HepG2 (cell line): Measurements from ENCODE around the gene RING1. TPM values are rescaled to one million over a fixed set of nuclear protein-coding genes. Genes with fewer than 3 reads are reported as not detected.
A peak's percentile ranks its signal among the peaks of the same experiment; 100 is the strongest.

ENCODE experiments used
- AHR ChIP-seq: IDR thresholded peaks from 2 replicates; pipeline ENCODE4 v1.6.1; 2018; ENCODE audit warnings: missing genetic modification reagents, missing compliant biosample characterization
- GRHL1 ChIP-seq: sonication (generic); formaldehyde crosslinking; conservative IDR thresholded peaks from 2 replicates; pipeline ENCODE4 v1.8.0; 2022; ENCODE audit warnings: missing genetic modification reagents
- HIVEP1 ChIP-seq: sonication (generic); formaldehyde crosslinking; IDR thresholded peaks from 2 replicates; pipeline ENCODE4 v1.4.0; 2020; ENCODE audit warnings: mild to moderate bottlenecking, missing genetic modification reagents
- HOXA3 ChIP-seq: sonication (generic); formaldehyde crosslinking; IDR thresholded peaks from 2 replicates; pipeline ENCODE4 v1.5.0; 2020; ENCODE audit warnings: missing genetic modification reagents
- IKZF4 ChIP-seq: sonication (generic); formaldehyde crosslinking; IDR thresholded peaks from 2 replicates; pipeline ENCODE4 v1.5.1; 2020; ENCODE audit warnings: borderline replicate concordance, mild to moderate bottlenecking, low read depth, missing genetic modification reagents; ENCODE audit errors: not compliant biosample characterization
- KLF13 ChIP-seq: sonication (generic); formaldehyde crosslinking; IDR thresholded peaks from 2 replicates; pipeline ENCODE4 v1.4.0; 2020; ENCODE audit warnings: mild to moderate bottlenecking, missing genetic modification reagents
- MIXL1 ChIP-seq: IDR thresholded peaks from 2 replicates; pipeline ENCODE4 v1.6.1; 2016
- PLSCR1 ChIP-seq: sonication (generic); formaldehyde crosslinking; IDR thresholded peaks from 2 replicates; pipeline ENCODE4 v1.5.0; 2020; ENCODE audit warnings: missing genetic modification reagents, mild to moderate bottlenecking, borderline replicate concordance
- POGZ ChIP-seq: sonication (generic); formaldehyde crosslinking; IDR thresholded peaks from 2 replicates; pipeline ENCODE4 v1.4.0; 2020; ENCODE audit warnings: mild to moderate bottlenecking, missing genetic modification reagents
- SNAPC2 ChIP-seq: sonication (generic); formaldehyde crosslinking; IDR thresholded peaks from 2 replicates; pipeline ENCODE4 v1.8.1; 2022; ENCODE audit warnings: mild to moderate bottlenecking, missing genetic modification reagents
- TEAD2 ChIP-seq: sonication (generic); formaldehyde crosslinking; IDR thresholded peaks from 2 replicates; pipeline ENCODE4 v1.9.0; 2021; ENCODE audit warnings: missing genetic modification reagents
- TGIF2 ChIP-seq: IDR thresholded peaks from 2 replicates; pipeline ENCODE4 v1.6.1; 2016; ENCODE audit warnings: control low read depth, missing compliant biosample characterization
- ZNF276 ChIP-seq: sonication (generic); formaldehyde crosslinking; IDR thresholded peaks from 2 replicates; pipeline ENCODE4 v1.4.0; 2020; ENCODE audit warnings: mild to moderate bottlenecking, low read depth, missing genetic modification reagents
- ZNF576 ChIP-seq: sonication (generic); formaldehyde crosslinking; IDR thresholded peaks from 2 replicates; pipeline ENCODE4 v1.4.0; 2020; ENCODE audit warnings: mild to moderate bottlenecking, missing genetic modification reagents
- ZNF773 ChIP-seq: sonication (generic); formaldehyde crosslinking; IDR thresholded peaks from 2 replicates; pipeline ENCODE4 v1.4.0; 2020; ENCODE audit warnings: missing genetic modification reagents, borderline replicate concordance
- ZSCAN30 ChIP-seq: sonication (generic); formaldehyde crosslinking; IDR thresholded peaks from 2 replicates; pipeline ENCODE4 v1.5.0; 2020; ENCODE audit warnings: mild to moderate bottlenecking, missing genetic modification reagents
- polyA plus RNA-seq, 8 experiments: library from polyadenylated mRNA; depleted of rRNA in 3 of 8; stranded (reverse) in 7 of 8; unstranded in 1 of 8; fragments of >200 nt; fragmentation: Illumina TruSeq in 4 of 8; extraction: Trizol in 4 of 8; gene quantifications; 2 replicates each; pipeline versions ENCODE4 v1.2.1 to v1.2.3, GENCODE V29; 2011 to 2016; ENCODE audit warnings: low read depth in 4 of 8, missing spikeins in 1 of 8, mixed read lengths in 1 of 8; ENCODE audit not compliant: insufficient read depth in 1 of 8
- total RNA-seq, 5 experiments: library from RNA; depleted of rRNA; stranded (reverse); fragments of >200 nt; fragmentation: Illumina TruSeq; extraction: Trizol; gene quantifications; 2 replicates each; pipeline ENCODE4 v1.2.3, GENCODE V29; 2016; ENCODE audit warnings: low read depth in 1 of 5
- TF ChIP-seq, protein P1 (sequence below): sonication (generic); formaldehyde crosslinking; IDR thresholded peaks from 2 replicates; pipeline ENCODE4 v1.8.0; 2022; ENCODE audit warnings: missing genetic modification reagents, low read depth, mild to moderate bottlenecking, borderline replicate concordance
- TF ChIP-seq, protein P2 (sequence below): sonication (generic); formaldehyde crosslinking; IDR thresholded peaks from 2 replicates; pipeline ENCODE4 v1.8.1; 2023; ENCODE audit warnings: mild to moderate bottlenecking, missing genetic modification reagents

The RING1 gene
- total and polyA plus RNA-seq, 2 of the 13 experiments (the other 11 are each of a cell fraction or from before 2014, with no cell fraction given), result 23.9 to 33.6 TPM

DNA sequence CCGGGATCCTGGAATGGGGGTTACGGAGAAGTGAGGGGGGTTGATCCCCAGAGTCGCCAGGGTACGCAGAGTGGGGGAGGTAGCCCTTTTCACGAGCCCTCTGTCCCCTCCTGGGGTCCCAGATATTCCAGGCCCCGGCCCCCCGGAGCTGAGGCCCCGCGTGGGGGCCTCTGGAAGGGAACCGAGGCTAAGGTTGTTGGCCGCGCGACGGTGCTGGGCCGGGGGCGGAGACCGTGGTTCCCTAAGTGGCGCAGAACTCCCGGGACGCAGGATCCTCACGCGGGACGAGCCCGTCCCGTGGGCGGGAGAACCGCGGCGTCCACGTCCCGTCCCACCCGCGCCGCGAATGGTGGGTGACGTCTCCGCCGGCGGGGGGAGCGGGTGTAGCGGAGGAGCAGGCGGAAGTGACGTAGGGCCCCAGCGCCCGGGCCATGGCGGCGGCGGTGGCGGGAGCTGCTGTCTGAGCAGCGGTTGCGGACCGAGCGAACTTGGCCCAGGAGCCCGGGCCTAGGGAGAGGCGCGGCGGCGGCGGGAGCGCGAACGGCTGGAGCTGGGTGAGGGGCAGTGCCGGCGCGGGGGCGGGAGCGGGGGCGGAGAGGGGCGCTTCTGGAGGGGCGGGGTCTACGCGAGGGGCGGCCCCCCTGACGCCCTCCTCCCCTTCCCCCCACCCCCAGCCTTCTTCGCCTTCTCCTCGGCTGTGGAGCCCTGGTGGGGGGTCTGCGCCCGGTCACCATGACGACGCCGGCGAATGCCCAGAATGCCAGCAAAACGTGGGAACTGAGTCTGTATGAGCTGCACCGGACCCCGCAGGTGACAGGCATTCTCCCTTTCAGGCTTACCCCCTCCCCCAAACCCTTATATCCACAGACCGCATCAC lies at the start of gene RING1 (continued):
- TF ChIP-seq ZNF276 (CRISPR knock-in tag) (no peak), GRHL1 (CRISPR knock-in tag) (no peak), HOXA3 (CRISPR knock-in tag) (peak; percentile 99), POGZ (CRISPR knock-in tag) (peak; percentile 78), ZNF773 (peak; percentile 23; the same call in 1 of the 2 replicates), TGIF2 (CRISPR knock-in tag) (peak; percentile 85), ZSCAN30 (no peak), HIVEP1 (CRISPR knock-in tag) (peak; percentile 64; the same call in 1 of the 2 replicates), IKZF4 (CRISPR knock-in tag) (peak; percentile 74), SNAPC2 (CRISPR knock-in tag) (no peak), PLSCR1 (CRISPR knock-in tag) (no peak), MIXL1 (CRISPR knock-in tag) (peak; percentile 42; the same call in 1 of the 2 replicates), TEAD2 (CRISPR knock-in tag) (no peak), AHR (no peak), KLF13 (CRISPR knock-in tag) (no peak), ZNF576 (CRISPR knock-in tag) (peak; percentile 54; the same call in 1 of the 2 replicates)
- TF ChIP-seq, protein P1, sequence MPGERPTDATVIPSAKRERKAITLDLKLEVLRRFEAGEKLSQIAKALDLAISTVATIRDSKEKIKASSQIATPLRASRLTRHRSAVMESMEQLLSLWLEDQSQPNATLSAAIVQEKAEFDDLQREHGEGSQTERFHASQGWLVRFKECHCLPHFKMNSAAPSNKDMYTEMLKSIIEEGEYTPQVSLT (CRISPR knock-in tag), result no peak
- TF ChIP-seq, protein P2, sequence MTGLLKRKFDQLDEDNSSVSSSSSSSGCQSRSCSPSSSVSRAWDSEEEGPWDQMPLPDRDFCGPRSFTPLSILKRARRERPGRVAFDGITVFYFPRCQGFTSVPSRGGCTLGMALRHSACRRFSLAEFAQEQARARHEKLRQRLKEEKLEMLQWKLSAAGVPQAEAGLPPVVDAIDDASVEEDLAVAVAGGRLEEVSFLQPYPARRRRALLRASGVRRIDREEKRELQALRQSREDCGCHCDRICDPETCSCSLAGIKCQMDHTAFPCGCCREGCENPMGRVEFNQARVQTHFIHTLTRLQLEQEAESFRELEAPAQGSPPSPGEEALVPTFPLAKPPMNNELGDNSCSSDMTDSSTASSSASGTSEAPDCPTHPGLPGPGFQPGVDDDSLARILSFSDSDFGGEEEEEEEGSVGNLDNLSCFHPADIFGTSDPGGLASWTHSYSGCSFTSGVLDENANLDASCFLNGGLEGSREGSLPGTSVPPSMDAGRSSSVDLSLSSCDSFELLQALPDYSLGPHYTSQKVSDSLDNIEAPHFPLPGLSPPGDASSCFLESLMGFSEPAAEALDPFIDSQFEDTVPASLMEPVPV, result no peak
